Left renal pelvis (tissue), 4 donors: ENCODE results near the gene RNASE9. TPM values are rescaled to one million over a fixed set of nuclear protein-coding genes. Genes with fewer than 3 reads are reported as not detected.
"Not testable (repeated sequence)": the region's sequence is repeated elsewhere in the genome, so short reads cannot be mapped to it uniquely, and the experiment has no call there.

Experiments used
- DNase-seq, 4 donors: peaks; one replicate each; pipeline ENCODE4 v3.0.0-alpha.2; 2013; ENCODE audit warnings: low read depth in 4 of 4, low spot score in 3 of 4
- polyA plus RNA-seq, 4 donors: library from polyadenylated mRNA; unstranded; fragments of 120-200 nt; gene quantifications; one replicate each; pipeline ENCODE4 v1.2.1, GENCODE V29; 2013; ENCODE audit not compliant: insufficient read length in 4 of 4

The RNASE9 gene
- polyA plus RNA-seq, 4 donors = not detected

GRCh38 chr14:20530771-20531571 is 29.9 kb downstream of the RNASE9 start:
- peak; percentile 29 to 45 (median 29) for DNase-seq

GRCh38 chr14:20529806-20530205 is 31.0 kb downstream of the RNASE9 start:
- no peak for DNase-seq

GRCh38 chr14:20524027-20524426 is 36.8 kb downstream of the RNASE9 start:
- no peak for DNase-seq

- no peak for DNase-seq
Observed at GRCh38 chr14:20522332-20522731, 38.5 kb downstream of the RNASE9 start.

- no peak for DNase-seq
Observed at GRCh38 chr14:20516921-20517320, 43.9 kb downstream of the RNASE9 start.

- DNase-seq = no peak
Observed at GRCh38 chr14:20515846-20516245, 45.0 kb downstream of the RNASE9 start.

GRCh38 chr14:20512177-20512905 is 48.5 kb downstream of the RNASE9 start:
- DNase-seq = no peak

- no peak for DNase-seq
Observed at GRCh38 chr14:20508367-20508766, 52.5 kb downstream of the RNASE9 start.

GRCh38 chr14:20507537-20507936 is 53.3 kb downstream of the RNASE9 start:
- not testable (repeated sequence) for DNase-seq

GRCh38 chr14:20506752-20507151 is 54.1 kb downstream of the RNASE9 start:
- not testable (repeated sequence) for DNase-seq

GRCh38 chr14:20506276-20506675 is 54.6 kb downstream of the RNASE9 start:
- DNase-seq = not testable (repeated sequence)

Other genes with a start within 250 kb of the RNASE9 start
- gene CCNB1IP1, start 227.8 kb downstream of the RNASE9 start, polyA plus RNA-seq = 100 to 1,000 TPM in 3 of 4 donors, 10 to 100 TPM in 1; 77.2 to 132 (median 119) TPM
- gene PARP2, start 217.4 kb downstream of the RNASE9 start, polyA plus RNA-seq = 10 to 100 TPM; 54.5 to 66.3 (median 57.3) TPM
- gene TEP1, start 147.5 kb downstream of the RNASE9 start, polyA plus RNA-seq = 10 to 100 TPM; 11.3 to 19.5 (median 18.0) TPM
- under 1 TPM; 0.29 to 0.90 (median 0.57) TPM for gene KLHL33, start 124.9 kb downstream of the RNASE9 start, polyA plus RNA-seq
- 10 to 100 TPM; 39.6 to 80.8 (median 52.7) TPM for gene OSGEP, start 106.2 kb downstream of the RNASE9 start, polyA plus RNA-seq
- gene APEX1, start 105.8 kb downstream of the RNASE9 start, polyA plus RNA-seq = 100 to 1,000 TPM; 238 to 343 (median 315) TPM
- 10 to 100 TPM; 32.9 to 37.8 (median 34.8) TPM for gene PIP4P1, start 99.6 kb downstream of the RNASE9 start, polyA plus RNA-seq
- 10 to 100 TPM; 15.3 to 96.7 (median 57.6) TPM for gene PNP, start 91.6 kb downstream of the RNASE9 start, polyA plus RNA-seq
- gene RNASE10, start 55.5 kb downstream of the RNASE9 start, polyA plus RNA-seq = under 1 TPM in 1 of 4 donors, not detected in 3; 0.29 TPM
- gene RNASE11, start 27.0 kb upstream of the RNASE9 start, polyA plus RNA-seq = not detected
- gene RNASE12, start 30.3 kb upstream of the RNASE9 start, polyA plus RNA-seq = not detected
- gene OR6S1, start 80.6 kb upstream of the RNASE9 start, polyA plus RNA-seq = not detected
- gene RNASE4, start 123.5 kb upstream of the RNASE9 start, polyA plus RNA-seq = 10 to 100 TPM in 1 of 4 donors, 1 to 10 TPM in 3; 2.2 to 17.5 (median 3.6) TPM
- gene ANG, start 127.7 kb upstream of the RNASE9 start, polyA plus RNA-seq = 1 to 10 TPM; 3.7 to 9.1 (median 4.2) TPM
- under 1 TPM in 1 of 4 donors, not detected in 3; 0.21 TPM for gene EDDM3A, start 184.8 kb upstream of the RNASE9 start, polyA plus RNA-seq
- gene EDDM3B, start 207.4 kb upstream of the RNASE9 start, polyA plus RNA-seq = under 1 TPM in 1 of 4 donors, not detected in 3; 0.17 TPM
- 1 to 10 TPM; 5.5 to 9.3 (median 8.2) TPM for gene RNASE6, start 220.2 kb upstream of the RNASE9 start, polyA plus RNA-seq
- 100 to 1,000 TPM; 154 to 359 (median 175) TPM for gene RNASE1, start 241.8 kb upstream of the RNASE9 start, polyA plus RNA-seq